SHP77 treated with DMSO at 0.1 percent for 48 hours (cell line): ENCODE measurements around the gene TAF11L14.

Experiments used
- DNase-seq: peaks from one replicate; lab custom pipeline; 2025; lab: John Stamatoyannopoulos, UW

TAF11L14 gene

DNA sequence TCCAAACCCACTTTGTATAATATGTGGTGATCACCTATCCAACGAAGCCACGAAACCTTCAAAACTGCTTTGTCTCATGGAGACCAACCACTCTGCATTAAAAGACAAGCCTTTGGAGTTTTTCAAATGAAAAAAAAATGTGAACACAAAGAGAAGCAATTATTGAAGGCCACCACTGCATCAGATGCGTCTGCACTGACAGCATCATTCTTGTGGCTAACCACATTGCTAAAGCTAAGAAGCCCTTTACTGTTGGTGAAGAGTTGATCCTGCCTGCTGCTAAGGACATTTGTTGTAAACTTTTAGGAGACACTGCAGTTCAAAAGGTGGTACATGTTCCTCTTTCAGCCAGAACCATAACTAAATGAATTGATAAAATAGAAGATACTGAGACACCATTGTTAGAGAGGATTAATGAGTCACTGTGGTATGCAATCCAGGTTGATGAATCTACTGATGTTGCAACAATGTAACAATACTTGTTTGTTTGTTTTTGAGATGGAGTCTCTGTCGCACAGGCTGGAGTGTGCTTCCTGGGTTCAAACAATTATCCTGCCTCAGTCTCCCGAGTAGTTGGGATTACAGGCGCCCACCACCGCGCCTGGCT is 45.4 kb downstream of the TAF11L14 start:
- no peak for DNase-seq

DNA sequence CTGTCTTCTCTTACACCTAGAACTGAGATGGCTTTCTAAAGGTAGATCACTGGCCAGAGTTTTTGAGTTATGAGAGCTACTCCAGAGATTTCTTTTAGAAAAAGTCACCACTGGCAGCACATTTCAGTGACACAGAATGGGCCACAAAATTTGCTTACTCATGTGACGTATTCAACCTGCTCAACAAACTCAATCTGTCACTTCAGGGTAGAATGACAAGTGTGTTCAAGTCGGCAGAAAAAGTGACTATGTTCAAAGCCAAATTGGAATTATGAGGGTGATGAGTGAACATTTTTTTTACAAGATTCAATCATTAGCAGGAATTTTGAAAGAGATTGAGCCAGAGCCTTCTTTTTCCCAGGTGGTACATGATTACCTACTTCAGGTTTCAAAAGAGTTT is 46.5 kb downstream of the TAF11L14 start:
- no peak for DNase-seq
